Natural killer cell (primary cell): ENCODE measurements around the gene AGAP2. TPM values are rescaled to one million over a fixed set of nuclear protein-coding genes. Genes with fewer than 3 reads are reported as not detected.

ENCODE experiments used
- ATAC-seq, 3 donors: fragments of 150-1000 bp in 2 of 3; fragments of 200-7000 bp in 1 of 3; cut with Tn5 transposase; 1 replicate in 1 of 3; 2 replicates in 2 of 3; pipeline ENCODE4 v1.10.0; 2021; ENCODE audit warnings: mild to moderate bottlenecking in 2 of 3, moderate library complexity in 2 of 3
- DNase-seq, 2 donors: peaks; one replicate each; pipeline versions ENCODE4 v3.0.0 to v3.0.0-alpha.2; 2013 to 2021; ENCODE audit warnings: mixed read lengths in 1 of 2
- H3K27ac ChIP-seq: one replicate; pipeline ENCODE4 v1.5.1; 2013; ENCODE audit warnings: mild to moderate bottlenecking, low read length
- H3K27me3 ChIP-seq: one replicate; pipeline ENCODE4 v1.6.1; 2013; ENCODE audit warnings: low read length; ENCODE audit not compliant: control insufficient read depth, insufficient read depth
- H3K36me3 ChIP-seq: one replicate; pipeline ENCODE4 v1.6.1; 2013; ENCODE audit warnings: low read length; ENCODE audit not compliant: control insufficient read depth, insufficient read depth
- H3K4me1 ChIP-seq: one replicate; pipeline ENCODE4 v1.6.1; 2013; ENCODE audit warnings: low read length; ENCODE audit not compliant: control insufficient read depth, insufficient read depth
- H3K4me3 ChIP-seq: one replicate; pipeline ENCODE4 v1.5.1; 2013; ENCODE audit warnings: low read length
- H3K9me3 ChIP-seq: one replicate; pipeline ENCODE4 v1.6.1; 2013; ENCODE audit warnings: low read length; ENCODE audit not compliant: control insufficient read depth, insufficient read depth
- H3K27ac Mint-ChIP-seq, 2 donors: one replicate each; pipeline ENCODE4 v1.8.0; 2022; ENCODE audit warnings: mild to moderate bottlenecking in 2 of 2, mixed read lengths in 2 of 2, moderate library complexity in 1 of 2
- H3K27me3 Mint-ChIP-seq, 2 donors: one replicate each; pipeline ENCODE4 v1.8.0; 2022; ENCODE audit warnings: low read depth in 2 of 2, mixed read lengths in 2 of 2
- H3K36me3 Mint-ChIP-seq: one replicate; pipeline ENCODE4 v1.8.0; 2022; ENCODE audit warnings: mixed read lengths
- H3K4me1 Mint-ChIP-seq, 2 donors: one replicate each; pipeline ENCODE4 v1.8.0; 2022; ENCODE audit warnings: mixed read lengths in 2 of 2
- H3K4me3 Mint-ChIP-seq: one replicate; pipeline ENCODE4 v1.8.0; 2022; ENCODE audit warnings: mild to moderate bottlenecking, moderate library complexity, mixed read lengths
- H3K9me3 Mint-ChIP-seq, 2 donors: one replicate each; pipeline ENCODE4 v1.8.0; 2022; ENCODE audit warnings: mixed read lengths in 2 of 2
- CTCF ChIP-seq: fragments of 200-600 bp; IDR thresholded peaks from one replicate; pipeline ENCODE4 v1.8.0; 2022; ENCODE audit warnings: antibody characterized with exemption
- WGBS: methylation state at CpG from one replicate; pipeline ENCODE4 v1.1.7; 2013; ENCODE audit warnings: missing lambda C conversion rate; ENCODE audit not compliant: insufficient coverage; 5-methylcytosine and 5-hydroxymethylcytosine counted together
- intact Hi-C: fragments of 100-400 bp; cut with micrococcal nuclease; formaldehyde crosslinking; loops from one replicate; pipeline ENCODE4 v1.14.2; 2022
- total RNA-seq, 4 donors: library from RNA; stranded (reverse); fragments of 120-200 nt in 1 of 4; gene quantifications; one replicate each; pipeline versions ENCODE4 v1.2.3 to v1.2.4, GENCODE V29; 2013 to 2022

AGAP2 gene
- total RNA-seq, 3 donors from 2014 or later (not counting 1 experiment from before 2014, with no cell fraction given) = 54.1 to 63.5 (median 54.8) TPM

- peak; percentile 30 for TF ChIP-seq CTCF
- Mint-ChIP-seq H3K4me3 (peak overlapping the region; percentile 86), H3K27ac (peak overlapping the region in 1 of 2 donors; percentile 74), H3K9me3 (no peaks in the 10 kb centered on the region), H3K4me1 (peaks cover 23 to 26% of the 10 kb centered on the region in 2 donors), H3K27me3 (peaks cover 40 to 44% of the 10 kb centered on the region in 2 donors), H3K36me3 (no peaks in the 10 kb centered on the region)
- intact Hi-C loops = no loop called here
- H3K4me3 ChIP-seq = peak overlapping the region; percentile 43
- H3K27ac ChIP-seq = no peak overlapping the region
- WGBS = 1% methylated on average over 60 of the region's 60 CpGs
- no peaks in the 10 kb centered on the region for H3K9me3 ChIP-seq
- peaks cover 41% of the 10 kb centered on the region for H3K27me3 ChIP-seq
- peak; percentile 69 to 75 (median 69) for ATAC-seq
- H3K36me3 ChIP-seq = no peaks in the 10 kb centered on the region
- H3K4me1 ChIP-seq = peaks cover 30% of the 10 kb centered on the region
- DNase-seq = peak; percentile 47 to 72
These were observed 26.6 kb upstream of the AGAP2 start for GRCh38 chr12:57765003-57765697.

GRCh38 chr12:57764662-57765002 lies 26.1 kb upstream of the AGAP2 start:
- Histone ChIP-seq H3K4me1 (peaks cover 30% of the 10 kb centered on the region), H3K9me3 (no peaks in the 10 kb centered on the region), H3K27ac (no peak overlapping the region), H3K4me3 (peak overlapping the region; percentile 43), H3K27me3 (peaks cover 41% of the 10 kb centered on the region), H3K36me3 (no peaks in the 10 kb centered on the region)
- peak overlapping the region in 1 of 2 donors; percentile 74 for H3K27ac Mint-ChIP-seq
- H3K4me3 Mint-ChIP-seq = peak overlapping the region; percentile 86
- H3K9me3 Mint-ChIP-seq = no peaks in the 10 kb centered on the region
- intact Hi-C loops = no loop called here
- H3K36me3 Mint-ChIP-seq = no peaks in the 10 kb centered on the region
- ATAC-seq (no peak), DNase-seq (no peak)
- peaks cover 40 to 44% of the 10 kb centered on the region in 2 donors for H3K27me3 Mint-ChIP-seq
- H3K4me1 Mint-ChIP-seq = peaks cover 26 to 29% of the 10 kb centered on the region in 2 donors
- TF ChIP-seq CTCF = no peak
- 19% methylated on average over 17 of the region's 17 CpGs for WGBS

- TF ChIP-seq CTCF = no peak
- Mint-ChIP-seq H3K4me3 (peak overlapping the region; percentile 86), H3K4me1 (peaks cover 30 to 34% of the 10 kb centered on the region in 2 donors), H3K27me3 (peaks cover 40 to 44% of the 10 kb centered on the region in 2 donors), H3K36me3 (no peaks in the 10 kb centered on the region), H3K9me3 (no peaks in the 10 kb centered on the region), H3K27ac (no peak overlapping the region)
- Histone ChIP-seq H3K27me3 (peaks cover 41% of the 10 kb centered on the region), H3K4me3 (no peak overlapping the region), H3K36me3 (no peaks in the 10 kb centered on the region), H3K9me3 (no peaks in the 10 kb centered on the region), H3K27ac (no peak overlapping the region), H3K4me1 (peaks cover 30% of the 10 kb centered on the region)
- intact Hi-C loops = no loop called here
- DNase-seq = no peak
- no peak for ATAC-seq
- WGBS = 85% methylated on average over 6 of the region's 6 CpGs
These were observed 25.5 kb upstream of the AGAP2 start for GRCh38 chr12:57763881-57764661.
